Lower leg skin (tissue), 4 donors: ENCODE results near the gene TIMM44. TPM values are rescaled to one million over a fixed set of nuclear protein-coding genes. Genes with fewer than 3 reads are reported as not detected.

ENCODE experiments used
- DNase-seq, 2 donors: peaks; one replicate each; pipeline ENCODE4 v3.0.0-alpha.2; 2019; ENCODE audit warnings: low spot score in 2 of 2
- H3K4me3 ChIP-seq: fragments of 200-600 bp; sonication (generic); 2 replicates; pipeline ENCODE4 v1.5.1; 2017; ENCODE audit warnings: mild to moderate bottlenecking, low read depth; ENCODE audit not compliant: poor library complexity, severe bottlenecking
- POLR2A ChIP-seq, 2 donors: fragments of 450-650 bp; IDR thresholded peaks; one replicate each; pipeline ENCODE4 v1.6.1; 2016 to 2017; ENCODE audit warnings: antibody characterized with exemption in 2 of 2, mild to moderate bottlenecking in 1 of 2, moderate library complexity in 1 of 2
- WGBS, 2 donors: methylation state at CpG; one replicate each; pipeline ENCODE4 v1.1.5; 2018; 5-methylcytosine and 5-hydroxymethylcytosine counted together
- intact Hi-C: fragments of 100-400 bp; cut with DNase I; formaldehyde crosslinking; loops from one replicate; pipeline ENCODE4 v1.15.0; 2023; ENCODE audit warnings: low total_unique reads
- total RNA-seq, 4 donors: library from RNA; depleted of rRNA; stranded (reverse); fragments of >200 nt; gene quantifications; one replicate each; pipeline ENCODE4 v1.1.0, GENCODE V29; 2016
- TF ChIP-seq, protein P1 (sequence below), 3 donors: fragments of 450-650 bp; IDR thresholded peaks; one replicate each; pipeline ENCODE4 v1.5.1; 2016; ENCODE audit warnings: antibody characterized with exemption in 3 of 3, mild to moderate bottlenecking in 3 of 3, moderate library complexity in 2 of 3

Gene TIMM44
- total RNA-seq, 4 donors from 2014 or later, result 36.8 to 119 (median 51.7) TPM

- 66 to 74% methylated on average over 19 of the region's 19 CpGs for WGBS, 2 donors
- H3K4me3 ChIP-seq, result no peak overlapping the region
- no peak for TF ChIP-seq POLR2A (IDR thresholded peaks at IDR 0.05)
- TF ChIP-seq, protein P1, sequence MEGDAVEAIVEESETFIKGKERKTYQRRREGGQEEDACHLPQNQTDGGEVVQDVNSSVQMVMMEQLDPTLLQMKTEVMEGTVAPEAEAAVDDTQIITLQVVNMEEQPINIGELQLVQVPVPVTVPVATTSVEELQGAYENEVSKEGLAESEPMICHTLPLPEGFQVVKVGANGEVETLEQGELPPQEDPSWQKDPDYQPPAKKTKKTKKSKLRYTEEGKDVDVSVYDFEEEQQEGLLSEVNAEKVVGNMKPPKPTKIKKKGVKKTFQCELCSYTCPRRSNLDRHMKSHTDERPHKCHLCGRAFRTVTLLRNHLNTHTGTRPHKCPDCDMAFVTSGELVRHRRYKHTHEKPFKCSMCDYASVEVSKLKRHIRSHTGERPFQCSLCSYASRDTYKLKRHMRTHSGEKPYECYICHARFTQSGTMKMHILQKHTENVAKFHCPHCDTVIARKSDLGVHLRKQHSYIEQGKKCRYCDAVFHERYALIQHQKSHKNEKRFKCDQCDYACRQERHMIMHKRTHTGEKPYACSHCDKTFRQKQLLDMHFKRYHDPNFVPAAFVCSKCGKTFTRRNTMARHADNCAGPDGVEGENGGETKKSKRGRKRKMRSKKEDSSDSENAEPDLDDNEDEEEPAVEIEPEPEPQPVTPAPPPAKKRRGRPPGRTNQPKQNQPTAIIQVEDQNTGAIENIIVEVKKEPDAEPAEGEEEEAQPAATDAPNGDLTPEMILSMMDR (IDR thresholded peaks at IDR 0.05), result no peak
- no peak for DNase-seq
- intact Hi-C loops, result no loop called here
These were observed 36.3 kb downstream of the TIMM44 start for GRCh38 chr19:7907122-7907521.

- DNase-seq, result peak in 1 of 2 donors; percentile 16
- intact Hi-C loops, result no loop called here
- WGBS, 2 donors, result 89 to 91% methylated on average over 10 of the region's 10 CpGs
- no peak for TF ChIP-seq POLR2A (IDR thresholded peaks at IDR 0.05)
- TF ChIP-seq, protein P1 (IDR thresholded peaks at IDR 0.05), result no peak
- H3K4me3 ChIP-seq, result no peak overlapping the region
These were observed 37.6 kb downstream of the TIMM44 start for GRCh38 chr19:7905859-7906258.

DNA sequence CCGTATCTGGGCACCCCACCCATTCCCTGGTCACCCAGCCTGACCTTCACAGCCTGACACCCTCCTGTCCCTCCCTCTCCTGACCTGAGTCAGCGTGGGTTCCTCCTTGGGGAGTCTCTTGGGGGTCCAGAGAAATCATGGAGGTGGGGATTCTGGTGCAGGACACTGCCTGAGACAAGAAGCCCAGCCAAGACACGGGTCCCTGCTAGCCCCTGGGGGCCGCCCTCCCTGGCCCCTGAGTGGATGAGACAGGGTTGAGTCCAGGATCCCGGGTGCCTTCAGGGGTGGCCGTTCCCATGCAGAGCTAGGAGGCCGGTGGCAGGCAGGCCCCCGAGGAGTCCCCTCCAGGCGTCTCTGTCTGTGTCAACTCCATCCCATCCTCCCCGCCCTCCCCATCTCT, 38.2 kb downstream of the TIMM44 start:
- no peak overlapping the region for H3K4me3 ChIP-seq
- DNase-seq, result peak; percentile 15 to 86
- TF ChIP-seq, protein P1 (IDR thresholded peaks at IDR 0.05), result no peak
- TF ChIP-seq POLR2A (IDR thresholded peaks at IDR 0.05), result no peak
- intact Hi-C loops, result no loop called here
- WGBS, 2 donors, result 57 to 63% methylated on average over 10 of the region's 10 CpGs

GRCh38 chr19:7904074-7905020, 39.1 kb downstream of the TIMM44 start:
- no peak for TF ChIP-seq POLR2A (IDR thresholded peaks at IDR 0.05)
- TF ChIP-seq, protein P1 (IDR thresholded peaks at IDR 0.05), result no peak
- intact Hi-C loops, result no loop called here
- WGBS, 2 donors, result 15 to 29% methylated on average over 20 to 36 of the region's 68 CpGs

DNA sequence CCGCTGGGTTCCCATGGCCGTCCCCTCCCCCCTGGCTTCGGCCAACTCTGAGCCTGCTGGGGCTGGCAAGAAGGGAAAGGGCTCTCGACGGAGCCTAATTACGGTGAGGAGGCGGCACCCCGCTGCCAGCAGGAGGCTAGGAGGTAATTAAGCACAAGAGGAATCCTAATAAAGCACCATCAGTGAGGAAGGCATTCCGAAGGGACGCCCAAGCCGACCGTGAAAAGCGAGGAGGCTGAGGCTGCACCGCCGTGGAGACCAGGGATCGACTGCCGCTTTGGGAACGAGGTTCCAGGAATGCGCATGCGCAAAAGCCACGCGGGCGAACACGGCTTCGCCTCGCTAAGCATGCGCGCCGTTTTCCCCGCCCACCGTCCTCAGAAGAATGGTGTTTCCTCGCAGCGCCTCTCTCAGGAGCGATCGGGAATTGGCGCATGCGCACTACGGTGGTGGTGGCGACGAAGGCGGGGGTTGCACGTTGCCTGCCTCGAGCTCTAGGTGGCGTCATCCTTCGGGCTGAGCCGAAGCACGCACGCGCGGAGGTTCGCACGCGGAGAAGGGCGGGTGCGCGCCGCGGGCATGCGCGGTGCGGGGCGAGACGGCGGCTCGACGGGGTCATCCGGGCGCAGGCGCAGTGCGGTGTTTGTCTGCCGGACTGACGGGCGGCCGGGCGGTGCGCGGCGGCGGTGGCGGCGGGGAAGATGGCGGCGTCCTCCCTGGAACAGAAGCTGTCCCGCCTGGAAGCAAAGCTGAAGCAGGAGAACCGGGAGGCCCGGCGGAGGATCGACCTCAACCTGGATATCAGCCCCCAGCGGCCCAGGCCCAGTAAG, 40.0 kb downstream of the TIMM44 start, which contains the start of gene MAP2K7:
TSS of gene MAP2K7 (plus strand) at position 634 of the 830 bp plus-strand sequence. CDS start at position 702, 68 bp downstream.
- peak within 1 kb of the TSS; percentile 76 for H3K4me3 ChIP-seq
- TF ChIP-seq, protein P1 (IDR thresholded peaks at IDR 0.05), result no peak
- peak in 1 of 2 donors; percentile 62 for TF ChIP-seq POLR2A (IDR thresholded peaks at IDR 0.05)
- WGBS, 2 donors, result 0 to 2% methylated on average over 52 to 57 of the region's 89 CpGs
- peak; percentile 99 to 100 for DNase-seq
- intact Hi-C loops, result no loop called here

More at GRCh38 chr19:7904074-7905020, 39.1 kb downstream of the TIMM44 start:
- H3K4me3 ChIP-seq, result peak overlapping the region; percentile 76
- DNase-seq, result peak in 1 of 2 donors; percentile 55
